ENCODE results near the gene PCTP.

The PCTP gene

DNA sequence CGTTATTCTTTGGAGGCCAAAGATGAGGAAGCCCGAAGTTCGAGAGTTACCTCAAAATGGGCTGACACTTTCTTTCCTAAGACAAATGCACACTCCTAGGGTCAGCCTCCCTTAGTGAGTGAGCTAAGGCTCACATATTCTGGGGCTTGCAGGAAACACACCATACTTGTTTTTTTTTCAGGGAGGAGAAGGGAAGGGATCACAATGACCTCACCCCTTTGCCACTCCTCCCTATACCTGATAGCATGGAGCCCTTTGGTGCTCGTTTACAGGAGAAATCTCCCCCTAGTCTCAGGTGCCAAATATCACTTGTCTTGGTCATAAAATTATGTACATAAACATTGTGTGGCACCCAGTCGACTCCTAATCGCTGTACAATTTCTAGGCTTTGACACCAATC, 23.6 kb upstream of the PCTP start:
- in situ Hi-C loops (cut with HindIII; ENCODE audit: low sequenced_read_pairs) = no loop called here

DNA sequence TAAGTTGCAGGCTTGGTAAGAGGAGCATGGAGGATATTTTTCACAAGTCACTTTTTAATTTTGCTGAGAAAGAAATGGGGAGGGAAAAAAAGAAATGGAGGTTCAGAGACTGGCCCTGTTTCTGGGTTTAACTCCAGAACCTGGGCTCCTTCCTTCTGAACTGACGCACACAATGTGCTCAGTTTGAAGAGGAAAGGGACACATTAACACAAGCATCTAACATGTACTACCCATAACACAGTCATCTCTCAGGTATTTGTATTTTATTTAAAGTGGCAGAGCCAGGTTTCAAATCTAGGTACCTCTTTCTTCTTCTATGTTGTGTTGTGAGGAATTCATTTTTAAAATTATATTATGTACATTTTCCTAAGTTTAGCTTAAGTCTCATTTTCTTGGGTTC, 22.9 kb upstream of the PCTP start:
- in situ Hi-C loops (cut with HindIII; ENCODE audit: low sequenced_read_pairs) = no loop called here

DNA sequence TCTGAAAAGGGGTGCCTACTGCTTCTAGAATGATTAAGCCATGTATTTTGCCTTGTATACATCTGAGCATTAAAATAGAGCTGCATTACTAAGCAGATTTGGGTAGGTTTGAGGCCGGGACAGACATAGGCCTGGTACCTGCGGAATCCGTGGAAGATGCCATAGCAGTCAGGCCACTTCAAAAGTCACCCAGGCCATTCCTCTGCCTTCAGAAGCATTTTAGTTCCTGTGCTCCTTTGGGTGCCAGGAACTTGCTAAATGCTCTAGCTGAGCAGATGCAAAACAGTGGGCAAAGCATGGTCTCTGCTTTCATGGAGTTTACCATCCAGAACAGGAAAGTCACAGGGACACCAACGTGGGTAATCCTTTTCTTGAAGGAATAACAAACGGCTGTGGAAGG, 22.5 kb upstream of the PCTP start:
- in situ Hi-C loops (cut with HindIII; ENCODE audit: low sequenced_read_pairs) = no loop called here

DNA sequence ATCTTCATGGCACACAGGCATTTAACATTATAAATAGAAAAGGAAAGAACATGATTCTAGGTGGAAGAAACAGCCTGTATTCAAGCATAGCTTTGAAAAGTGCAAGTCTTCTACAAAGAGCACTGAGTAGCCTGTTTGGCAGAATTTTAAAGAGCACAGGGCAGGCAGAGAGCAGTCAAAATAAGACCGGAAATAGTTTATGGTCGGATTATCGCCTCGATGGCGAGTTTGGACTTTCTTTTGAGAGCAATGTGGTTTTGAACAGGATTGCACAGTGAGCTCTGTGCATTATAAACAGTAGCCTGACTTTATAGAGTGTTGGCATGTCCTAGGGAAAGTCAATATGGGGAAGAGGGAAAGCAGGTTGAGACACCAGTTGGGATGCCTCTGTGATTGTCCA, 22.0 kb upstream of the PCTP start:
- in situ Hi-C loops (cut with HindIII; ENCODE audit: low sequenced_read_pairs) = no loop called here

DNA sequence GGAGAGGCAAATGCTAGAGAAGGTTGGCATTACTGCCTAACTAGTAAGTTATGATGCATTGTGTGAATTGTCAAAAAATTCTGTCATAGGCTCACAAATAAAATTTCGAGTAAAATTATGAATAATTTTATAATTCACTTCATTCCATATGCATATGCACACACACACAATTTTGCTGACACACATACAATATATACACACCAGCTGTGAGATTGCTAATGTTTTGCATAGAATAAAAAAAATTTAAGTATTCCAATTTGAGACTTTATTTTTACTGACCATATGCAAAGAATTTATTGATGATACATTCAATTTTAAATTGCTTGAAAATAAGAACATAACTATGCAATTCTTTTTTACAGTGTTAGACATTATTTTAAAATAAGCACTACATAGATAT, 21.4 kb upstream of the PCTP start:
- in situ Hi-C loops (cut with HindIII; ENCODE audit: low sequenced_read_pairs) = no loop called here

DNA sequence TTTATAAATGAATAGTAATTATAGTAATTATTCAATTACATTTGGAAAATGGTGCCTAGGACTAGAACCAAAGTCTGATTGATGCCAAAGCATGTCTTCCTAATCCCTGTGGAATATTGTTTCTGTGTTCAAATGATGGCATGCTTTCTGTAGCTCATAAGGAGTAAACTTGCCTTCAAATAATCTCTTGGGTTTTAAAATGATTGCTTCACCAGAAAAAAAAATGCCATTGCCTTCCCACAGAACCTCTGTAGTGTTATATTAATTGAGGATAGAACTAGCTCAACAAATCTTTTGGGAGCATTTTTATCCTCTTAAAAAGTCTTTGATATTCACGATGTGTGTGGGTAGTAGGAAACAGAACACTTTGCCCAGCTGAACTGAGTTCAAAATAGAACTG, 20.5 kb upstream of the PCTP start:
- in situ Hi-C loops (cut with HindIII; ENCODE audit: low sequenced_read_pairs) = no loop called here

DNA sequence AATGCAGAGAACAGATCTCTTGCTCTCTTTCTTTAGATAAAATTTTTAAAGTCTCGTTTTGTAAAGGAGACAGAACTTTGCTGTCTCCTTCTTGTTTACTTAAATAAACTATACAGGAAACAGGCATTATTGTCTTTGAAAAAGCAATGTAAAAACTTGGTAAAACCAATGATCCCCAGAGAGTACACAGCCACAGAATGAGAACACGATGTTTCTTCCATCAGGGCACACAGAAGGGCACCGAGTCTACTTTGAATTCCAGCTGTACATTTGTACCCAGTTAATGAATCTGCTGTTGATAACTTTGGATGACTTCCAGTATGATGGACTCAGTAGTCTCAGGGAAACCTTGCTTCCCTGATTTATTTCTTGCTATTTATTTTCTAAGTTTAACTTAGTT, 20.0 kb upstream of the PCTP start:
- in situ Hi-C loops (cut with HindIII; ENCODE audit: low sequenced_read_pairs) = no loop called here

DNA sequence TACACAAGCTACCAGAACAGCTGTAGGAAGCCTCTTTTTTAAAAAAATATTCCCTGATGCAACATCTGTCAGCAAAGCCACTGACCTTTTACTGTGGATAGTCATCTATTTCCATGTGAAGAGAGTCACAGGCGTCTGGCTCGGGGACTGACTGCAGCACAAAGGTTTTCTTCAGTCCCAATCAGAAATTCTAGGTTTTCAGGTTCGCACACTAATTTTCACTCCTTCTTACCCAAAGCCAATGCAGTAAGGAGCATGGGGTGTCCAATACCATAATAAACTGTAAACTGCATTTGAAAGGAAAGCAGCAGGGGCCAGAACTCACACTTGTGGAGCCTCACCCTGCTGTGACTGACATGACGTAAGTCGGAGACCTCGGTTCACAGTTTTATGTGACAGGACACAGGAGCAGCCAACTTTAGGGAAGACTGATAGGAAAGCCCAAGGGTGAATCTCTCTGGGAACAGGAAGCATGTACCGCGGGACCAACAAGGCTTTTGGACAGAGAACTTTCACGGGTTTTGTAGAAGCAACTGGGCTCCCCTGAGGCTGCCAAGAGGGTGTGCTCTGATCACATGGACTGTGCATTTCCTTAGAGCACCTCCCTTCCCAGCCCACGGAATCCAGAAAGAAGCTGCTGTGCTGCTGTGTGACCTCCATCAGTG, 19.1 kb upstream of the PCTP start:
- in situ Hi-C loops (cut with HindIII; ENCODE audit: low sequenced_read_pairs) = no loop called here

DNA sequence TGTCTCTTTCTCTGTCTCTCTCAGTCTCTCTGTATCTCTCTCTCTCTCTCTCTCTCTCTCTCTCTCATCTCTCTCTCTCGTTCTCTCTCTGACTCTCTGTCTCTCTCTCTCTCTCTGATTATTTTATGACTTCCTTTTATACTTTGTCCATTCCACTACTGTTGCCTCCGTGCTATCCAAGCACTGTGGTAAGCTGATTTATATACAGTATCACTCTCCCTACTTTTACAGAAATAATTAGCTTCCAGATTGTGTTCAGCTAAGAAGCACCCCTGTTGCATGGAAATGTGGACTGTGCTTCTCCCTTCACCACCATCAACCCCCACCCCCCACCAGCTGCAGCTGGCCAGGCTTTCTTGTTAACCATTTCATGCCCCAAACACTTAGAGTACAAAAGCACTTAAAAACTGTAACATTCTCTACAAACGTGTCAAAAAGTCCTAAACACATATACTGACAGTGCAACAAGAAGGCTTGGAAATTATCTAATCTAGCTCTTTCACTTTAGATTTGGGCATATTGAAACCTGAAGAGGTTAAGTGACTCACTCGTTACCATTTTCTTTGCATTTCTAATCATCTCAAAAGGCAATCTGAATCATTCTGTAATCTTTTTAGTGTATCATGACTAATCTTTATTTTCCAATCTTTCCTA, 16.6 kb upstream of the PCTP start:
- in situ Hi-C loops (cut with HindIII; ENCODE audit: low sequenced_read_pairs) = no loop called here

DNA sequence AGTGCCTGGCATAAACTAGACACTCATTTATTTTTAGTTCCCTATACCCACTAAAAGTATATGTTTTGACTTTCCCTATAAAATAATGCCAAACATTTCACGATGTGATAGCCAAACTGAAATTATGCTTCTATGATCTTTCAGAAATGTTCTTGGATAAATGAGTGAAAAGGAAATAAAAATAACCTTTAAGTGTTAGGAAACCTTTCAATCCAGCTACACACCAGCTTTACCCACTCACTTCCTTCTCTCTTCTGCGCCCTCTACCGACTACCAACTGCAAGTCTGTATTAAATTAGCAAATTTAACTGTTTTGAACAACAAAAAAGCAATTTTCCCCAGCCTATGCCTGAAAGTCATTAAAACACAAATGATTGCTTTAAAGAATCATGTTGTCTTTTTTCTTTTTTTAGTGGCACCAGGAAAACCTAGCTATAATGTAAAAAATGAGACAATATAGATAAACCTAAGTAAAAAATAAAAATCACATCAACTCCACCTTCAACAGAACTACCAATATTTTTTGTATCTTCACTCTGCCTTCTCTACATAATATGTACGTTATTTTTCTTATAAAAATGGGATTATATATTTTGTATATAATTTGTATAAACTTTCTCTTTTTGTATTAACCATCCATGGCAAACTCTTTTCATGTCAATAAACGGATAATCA, 15.0 kb upstream of the PCTP start:
- in situ Hi-C loops (cut with HindIII; ENCODE audit: low sequenced_read_pairs) = no loop called here

DNA sequence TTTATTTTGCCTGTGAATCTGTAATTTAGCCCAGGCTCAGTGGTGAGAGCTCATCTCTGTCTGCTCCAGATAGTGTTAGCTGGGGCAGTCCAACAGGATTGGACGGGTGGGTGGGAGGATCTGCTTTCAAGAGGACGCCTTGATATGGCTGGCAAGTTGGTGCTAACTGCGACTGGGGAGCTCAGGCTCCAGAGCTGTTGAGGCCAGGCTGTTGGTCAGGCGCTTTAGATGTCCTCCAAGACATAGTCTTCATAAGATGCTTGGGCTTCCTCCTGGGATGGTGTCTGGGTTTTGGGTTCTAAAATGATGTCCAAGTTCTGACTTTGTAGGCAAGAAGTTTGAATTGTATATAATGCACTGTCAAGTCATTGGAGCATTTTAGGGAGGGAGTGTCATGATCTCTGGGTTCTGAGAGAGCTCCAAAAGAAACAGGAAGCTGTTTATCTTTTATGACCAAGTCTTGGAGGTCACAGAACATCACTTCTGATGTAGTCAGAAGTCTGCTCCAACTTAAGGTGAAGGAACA, 12.8 kb upstream of the PCTP start:
- in situ Hi-C loops (cut with HindIII; ENCODE audit: low sequenced_read_pairs) = no loop called here

DNA sequence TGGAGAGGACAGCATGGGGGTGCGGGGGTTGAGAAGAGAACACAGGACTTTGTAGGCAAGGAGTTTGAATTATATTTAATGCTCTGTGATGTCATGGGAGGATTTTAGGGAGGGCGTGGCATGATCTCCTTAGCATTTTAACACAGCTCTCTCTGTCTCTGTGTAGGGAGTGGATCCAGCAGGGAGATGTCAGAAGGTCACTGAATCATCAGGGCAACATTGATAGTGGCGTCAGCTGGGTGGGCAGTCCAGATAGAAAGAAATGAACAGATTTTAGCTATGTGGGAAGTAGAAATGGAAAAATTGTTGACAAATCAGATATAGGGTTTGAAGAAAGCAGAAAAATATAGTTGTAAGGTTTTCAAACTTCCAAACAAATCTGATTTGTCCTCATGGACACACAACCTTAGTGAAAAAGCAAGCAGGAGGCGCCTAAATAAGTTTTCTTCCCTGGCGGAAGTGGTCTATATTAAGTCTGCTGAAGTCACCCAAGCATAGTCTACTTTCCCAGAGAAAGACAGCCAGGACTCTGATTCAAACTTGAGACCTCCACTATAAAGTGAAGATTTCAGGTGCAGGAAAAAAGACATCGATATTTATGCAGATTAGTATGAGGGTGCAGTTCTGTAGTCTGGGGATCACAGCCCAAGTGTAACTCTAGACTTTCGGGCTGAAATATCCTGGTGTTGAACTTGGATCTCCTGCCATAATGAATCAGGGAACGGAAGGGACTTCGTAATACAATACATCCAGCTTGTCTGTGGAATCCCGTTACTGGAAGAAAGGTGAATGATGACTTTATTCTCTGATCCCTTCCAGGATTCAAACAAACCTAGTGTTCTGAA, 10.1 kb upstream of the PCTP start:
- in situ Hi-C loops (cut with HindIII; ENCODE audit: low sequenced_read_pairs) = no loop called here

DNA sequence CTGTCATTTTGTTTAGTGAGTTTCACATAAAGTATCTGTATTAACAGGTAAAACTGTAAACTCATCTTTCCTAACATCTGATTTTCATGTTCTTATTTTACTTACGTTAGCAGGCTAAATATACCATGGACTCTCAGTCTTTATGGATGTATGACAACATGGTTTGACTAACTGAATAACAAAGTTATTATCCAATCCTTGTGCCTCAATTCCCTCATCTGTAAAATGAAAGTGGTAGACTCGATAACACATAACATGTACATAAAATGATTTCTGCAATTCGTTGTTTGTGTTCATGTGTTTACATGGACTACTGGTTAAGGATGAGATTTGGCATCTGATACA, 9.5 kb upstream of the PCTP start:
- in situ Hi-C loops (cut with HindIII; ENCODE audit: low sequenced_read_pairs) = no loop called here

DNA sequence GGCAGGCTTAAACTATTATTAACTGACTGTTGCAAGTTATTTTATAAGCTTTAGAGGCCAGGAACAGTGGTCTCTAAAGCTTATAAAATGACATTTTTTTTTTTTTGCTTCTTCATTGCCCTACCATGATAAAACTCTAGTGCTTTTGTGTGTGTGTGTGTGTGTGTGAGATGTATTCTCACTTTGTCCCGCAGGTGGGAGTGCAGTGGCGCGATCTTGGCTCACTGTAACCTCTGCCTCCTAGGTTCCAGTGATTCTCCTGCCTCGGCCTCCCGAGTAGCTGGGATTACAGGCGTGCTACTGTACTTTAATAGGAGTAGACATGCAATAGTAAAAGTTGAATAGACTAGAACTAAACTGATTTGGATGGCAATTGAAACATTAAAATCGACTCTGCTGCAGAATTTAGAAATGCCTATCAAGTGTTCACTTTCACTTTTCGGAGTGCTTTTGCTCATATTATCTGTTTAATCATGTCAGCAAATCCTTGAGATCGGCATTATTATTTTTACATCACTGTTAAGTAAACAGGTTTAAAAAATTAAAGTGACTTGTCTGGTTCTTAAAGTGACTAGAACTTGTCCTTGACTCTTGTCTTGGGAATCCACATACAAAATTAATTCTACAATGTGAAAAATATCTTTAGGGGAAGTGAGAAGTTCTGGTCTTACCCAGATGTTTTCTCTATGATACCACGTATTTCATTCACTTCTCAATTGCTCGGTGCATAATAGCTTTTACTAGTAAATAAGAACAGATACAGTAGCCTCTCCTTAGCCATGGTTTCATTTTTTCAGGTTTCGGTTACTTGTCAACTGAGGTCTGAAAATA, 8.4 kb upstream of the PCTP start:
- in situ Hi-C loops (cut with HindIII; ENCODE audit: low sequenced_read_pairs) = no loop called here

DNA sequence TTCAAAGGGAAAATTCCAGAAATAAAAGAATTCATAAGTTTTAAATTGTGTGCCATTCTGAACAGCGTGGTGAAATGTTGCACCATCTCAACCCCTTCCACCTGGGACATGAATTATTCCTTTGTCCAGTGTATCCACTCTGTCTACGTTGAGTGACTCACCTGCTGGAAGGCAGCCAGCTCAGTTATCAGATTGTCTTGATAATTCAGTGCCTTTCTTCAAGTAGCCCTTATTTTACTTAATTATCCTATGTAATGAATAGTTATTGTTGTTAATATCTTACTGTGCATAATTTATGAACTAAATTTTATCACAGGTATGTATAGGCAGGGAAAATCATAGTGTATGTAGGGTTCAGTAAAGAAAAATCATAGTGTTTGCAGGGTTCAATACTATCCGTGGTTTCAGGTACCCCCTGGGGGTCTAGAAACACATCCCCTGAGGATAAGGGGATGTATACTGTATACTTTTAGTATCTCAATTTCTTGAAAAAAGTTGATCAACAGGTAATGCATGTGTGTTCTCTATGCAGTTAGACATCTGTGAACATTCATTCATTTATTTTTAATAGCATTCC, 7.7 kb upstream of the PCTP start:
- in situ Hi-C loops (cut with HindIII; ENCODE audit: low sequenced_read_pairs) = no loop called here

DNA sequence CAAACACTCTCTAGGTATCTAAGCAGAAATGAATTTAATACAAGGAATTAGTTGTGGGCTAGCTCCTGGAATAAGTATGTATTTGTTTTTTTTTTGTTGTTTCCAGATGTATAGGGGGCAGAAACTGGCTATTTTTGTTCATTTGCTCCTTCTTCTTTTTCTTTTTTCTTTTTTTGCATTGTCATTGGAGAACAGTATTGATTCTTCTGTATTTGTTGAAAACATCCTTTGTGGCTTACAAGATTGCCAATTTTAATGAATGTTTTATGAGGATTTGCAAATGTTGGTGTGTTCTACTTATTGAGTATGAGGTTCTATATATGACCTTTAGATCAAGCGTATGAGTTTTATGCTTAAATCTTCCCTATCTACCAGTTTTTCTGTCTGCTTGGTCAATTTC, 5.6 kb upstream of the PCTP start:
- in situ Hi-C loops (cut with HindIII; ENCODE audit: low sequenced_read_pairs) = no loop called here

DNA sequence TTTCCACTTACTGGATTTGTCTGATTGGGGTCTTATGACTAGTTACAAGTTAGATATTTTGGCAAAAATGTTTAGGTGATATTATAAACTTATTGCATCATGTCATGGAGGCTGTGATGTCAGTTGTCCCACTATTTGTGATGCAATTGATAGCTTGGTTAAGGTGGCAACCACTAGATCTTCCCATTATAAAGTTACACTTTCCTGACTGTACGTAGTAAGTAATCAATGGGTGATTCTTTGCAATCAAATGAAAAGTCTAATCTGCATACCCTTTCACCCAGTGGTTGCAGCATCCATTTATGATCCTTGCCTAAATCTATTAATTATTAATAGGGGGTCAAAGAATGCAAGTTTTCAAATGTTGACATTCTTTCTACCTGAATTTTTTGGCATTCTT, 4.4 kb upstream of the PCTP start:
- in situ Hi-C loops (cut with HindIII; ENCODE audit: low sequenced_read_pairs) = no loop called here

DNA sequence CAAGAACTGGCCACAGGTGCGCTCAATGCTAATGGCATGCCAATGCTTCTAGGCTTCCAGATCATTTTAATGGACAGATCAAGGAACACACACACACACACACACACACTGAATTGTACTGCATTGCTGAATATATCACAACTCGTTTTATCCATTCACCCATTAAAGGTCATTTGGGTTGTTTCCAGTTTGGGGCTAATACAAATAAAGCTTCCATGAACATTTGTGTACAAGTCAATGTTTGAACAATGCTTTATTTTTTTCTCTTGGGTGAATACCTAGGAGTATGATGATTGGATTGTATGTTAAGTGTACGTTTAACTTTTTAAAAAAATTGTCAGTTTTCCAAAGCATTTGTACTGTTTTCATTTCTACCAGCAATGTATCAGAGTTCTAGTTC, 3.6 kb upstream of the PCTP start:
- in situ Hi-C loops (cut with HindIII; ENCODE audit: low sequenced_read_pairs) = no loop called here

DNA sequence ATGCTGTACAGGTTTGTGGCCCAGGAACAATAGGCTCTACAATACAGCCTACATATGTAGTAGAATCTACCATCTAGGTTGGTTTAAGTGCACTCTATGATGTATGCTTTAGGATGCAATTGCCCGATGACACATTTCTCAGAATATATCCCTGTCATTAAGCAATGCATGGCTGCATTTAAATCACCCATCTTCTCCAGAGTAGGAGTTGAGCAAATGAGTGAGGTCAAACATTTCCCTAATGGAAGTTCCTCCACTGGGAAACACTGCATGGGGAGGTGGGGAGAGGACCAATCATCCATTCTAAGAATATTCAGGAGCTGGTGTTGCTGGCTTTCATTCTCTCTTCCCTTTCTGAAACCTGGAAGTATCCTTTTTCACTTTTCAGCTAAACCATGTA, 2.0 kb upstream of the PCTP start:
- in situ Hi-C loops (cut with HindIII; ENCODE audit: low sequenced_read_pairs) = no loop called here

DNA sequence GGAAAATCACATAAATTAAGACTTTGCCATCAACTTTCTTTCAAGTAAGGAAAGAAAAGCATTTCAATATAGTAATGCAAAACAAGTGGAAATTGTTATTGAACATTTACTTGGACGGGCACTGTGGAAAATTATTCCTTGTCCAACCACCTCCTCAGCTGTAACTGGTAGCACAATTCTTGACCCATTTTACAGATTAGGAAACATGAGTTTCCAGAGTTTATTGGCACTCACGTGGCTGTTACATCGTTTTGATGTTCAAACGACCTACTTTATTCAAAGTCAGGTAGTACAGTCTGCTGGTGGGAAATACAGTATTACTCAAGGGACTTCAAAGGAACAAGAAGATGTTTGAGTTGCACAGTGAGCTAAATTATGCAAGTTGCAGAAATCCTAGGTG, 866 bp upstream of the PCTP start:
- in situ Hi-C loops (cut with HindIII; ENCODE audit: low sequenced_read_pairs) = no loop called here

All from DLD1 (cell line).